MV-4-11 (cell line): ENCODE measurements around the gene CA5B.
"Not testable (repeated sequence)": the region's sequence is repeated elsewhere in the genome, so short reads cannot be mapped to it uniquely, and the experiment has no call there.

Source experiments
- DNase-seq: peaks from one replicate; lab custom pipeline; 2025; lab: John Stamatoyannopoulos, UW

CA5B gene

GRCh38 chrX:15748841-15749240, 10.8 kb downstream of the CA5B start:
- no peak for DNase-seq

DNA sequence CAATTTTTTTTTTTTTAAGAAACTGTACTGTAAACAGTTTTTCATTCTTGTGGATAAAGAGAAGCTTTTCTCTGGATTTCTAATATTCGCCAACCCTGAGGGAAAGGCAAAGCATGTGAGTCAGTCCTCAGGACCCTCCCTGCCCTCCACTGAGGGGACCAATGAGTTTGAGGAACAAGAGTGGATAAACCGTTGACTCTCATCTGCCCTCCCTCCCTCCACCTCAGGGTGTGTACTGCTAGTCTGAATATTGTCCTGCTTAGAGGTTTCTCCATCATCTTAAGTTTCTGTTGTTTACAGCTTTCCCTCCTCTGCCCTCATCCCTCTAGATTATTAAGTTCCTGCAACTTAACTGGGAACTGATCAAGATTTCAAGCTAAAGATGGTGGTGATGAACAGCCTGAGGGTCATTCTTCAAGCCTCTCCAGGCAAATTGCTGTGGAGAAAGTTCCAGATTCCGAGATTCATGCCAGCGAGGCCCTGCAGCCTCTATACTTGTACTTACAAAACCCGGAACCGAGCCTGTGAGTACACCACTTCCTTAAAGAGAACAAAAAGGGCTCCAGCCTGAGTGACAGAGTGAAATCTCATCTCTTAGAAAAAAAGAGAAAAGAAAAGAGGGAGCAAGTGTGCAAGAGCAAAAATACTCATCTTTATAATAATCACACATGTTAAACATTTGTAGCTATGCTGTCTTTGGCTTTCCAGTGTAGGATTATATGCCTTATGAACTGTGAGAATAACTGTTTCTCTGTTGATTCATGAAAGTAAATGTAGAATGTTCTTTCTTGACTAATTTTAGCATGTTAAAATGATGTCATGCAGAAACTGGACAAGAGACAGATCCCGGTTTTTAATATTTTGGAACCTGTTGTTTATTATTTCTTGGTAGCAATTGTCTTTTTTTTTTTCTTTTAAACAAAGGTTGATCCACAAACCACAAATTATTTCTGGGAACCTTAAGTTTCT, 11.9 kb downstream of the CA5B start:
- DNase-seq: peak; percentile 63

- DNase-seq: peak; percentile 0
These were observed 12.6 kb downstream of the CA5B start for GRCh38 chrX:15750611-15751154.

DNA sequence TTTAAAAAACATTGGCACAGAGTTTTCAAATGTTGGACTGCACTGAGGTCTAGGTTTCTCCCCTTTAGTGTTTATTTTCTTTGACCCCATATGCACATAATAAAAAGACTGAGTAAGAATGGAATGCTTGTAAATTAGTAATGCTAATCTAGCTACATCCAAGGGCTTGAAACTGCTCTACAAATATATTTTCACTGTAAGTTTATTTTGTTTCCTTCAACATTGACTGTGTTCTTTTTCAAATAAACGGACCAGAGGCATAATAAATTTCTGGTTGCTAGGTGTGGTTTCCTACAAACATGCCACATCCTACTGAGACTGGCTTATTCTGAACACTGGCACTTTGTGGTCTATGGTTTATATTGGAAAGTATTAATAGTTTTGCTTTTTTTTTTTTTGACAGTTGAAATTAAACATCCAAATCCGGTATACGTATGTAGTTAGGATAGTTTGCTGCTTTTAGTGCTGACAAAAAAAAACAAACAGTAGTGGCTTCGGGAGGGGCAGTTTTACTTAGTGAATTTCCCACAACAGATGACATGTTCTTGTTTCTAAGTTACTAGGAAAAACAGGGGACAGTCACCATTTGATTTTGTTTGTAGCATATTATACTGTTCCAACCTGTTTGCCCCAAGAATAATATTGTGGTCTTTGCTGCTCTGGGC, 13.2 kb downstream of the CA5B start:
- DNase-seq: peak; percentile 55

GRCh38 chrX:15755091-15755490, 17.0 kb downstream of the CA5B start:
- no peak for DNase-seq

DNA sequence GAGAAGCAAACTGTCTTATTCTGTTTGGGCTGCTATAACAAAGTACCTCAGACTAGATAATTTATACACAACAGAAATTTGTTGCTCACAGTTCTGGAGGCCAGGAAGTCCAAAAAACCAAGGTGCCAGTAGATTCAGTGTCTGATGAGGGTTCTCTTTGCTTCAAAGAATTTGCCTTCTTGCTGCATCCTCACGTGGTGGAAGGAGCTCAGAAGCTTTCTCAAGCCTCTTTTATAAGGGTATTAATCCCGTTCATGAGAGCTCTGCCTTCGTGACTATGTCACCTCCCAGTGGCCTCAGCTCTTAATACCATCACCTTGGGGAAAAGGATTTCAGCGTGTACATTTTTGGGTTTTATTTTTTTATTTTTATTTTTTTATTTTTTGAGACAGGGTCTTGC, 20.1 kb downstream of the CA5B start:
- DNase-seq: no peak

DNA sequence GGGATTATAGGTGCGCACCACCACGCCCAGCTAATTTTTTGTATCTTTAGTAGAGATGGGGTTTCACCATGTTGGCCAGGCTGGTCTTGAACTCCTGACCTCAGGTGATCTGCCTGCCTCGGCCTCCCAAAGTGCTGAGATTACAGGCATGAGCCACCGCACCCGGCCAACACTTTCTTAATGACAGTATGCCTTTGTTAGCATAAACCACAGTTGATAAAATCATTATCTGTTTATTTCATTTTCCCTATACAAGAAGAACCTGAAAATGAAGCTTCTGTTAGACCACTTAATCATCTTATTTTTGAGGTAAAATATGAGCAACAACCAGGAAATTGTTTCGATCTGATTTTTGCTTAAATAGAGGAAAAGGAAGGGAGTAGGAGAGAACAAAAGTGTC, 21.8 kb downstream of the CA5B start:
- not testable (repeated sequence) for DNase-seq

GRCh38 chrX:15761564-15762191, 23.6 kb downstream of the CA5B start:
- DNase-seq: peak; percentile 2

DNA sequence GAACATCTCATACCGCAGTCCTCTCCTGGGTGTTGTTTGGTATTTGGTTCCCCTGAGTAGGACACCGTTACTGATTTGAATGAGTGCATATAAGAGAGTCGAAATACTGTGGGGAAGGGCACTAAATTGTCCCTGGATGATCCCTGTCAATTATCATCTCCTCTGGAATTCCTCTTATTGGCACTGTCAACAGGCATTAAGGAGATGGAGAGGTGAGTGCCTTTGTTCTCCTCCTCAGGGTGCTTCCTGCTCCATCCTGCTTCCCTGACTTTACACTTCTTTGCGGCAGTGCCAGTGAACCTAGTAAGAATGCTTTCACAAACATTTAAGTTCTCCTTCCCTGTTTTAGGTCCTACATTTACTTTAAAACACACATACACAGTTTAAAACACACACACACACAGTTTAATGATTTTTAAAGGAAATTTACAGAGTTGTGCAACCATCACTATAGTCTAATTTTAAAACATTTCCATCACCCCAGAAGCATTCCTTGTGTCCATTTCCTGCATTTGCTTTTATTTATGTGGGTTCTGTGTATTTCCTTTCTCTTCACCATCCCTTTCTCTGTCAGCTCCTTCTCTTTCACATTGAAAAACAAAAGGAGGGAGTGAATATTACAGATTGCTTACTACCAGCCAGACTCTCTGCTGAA, 31.4 kb downstream of the CA5B start:
- DNase-seq: no peak

- DNase-seq: peak; percentile 62
These were observed 44.1 kb downstream of the CA5B start for GRCh38 chrX:15781961-15782699.

DNA sequence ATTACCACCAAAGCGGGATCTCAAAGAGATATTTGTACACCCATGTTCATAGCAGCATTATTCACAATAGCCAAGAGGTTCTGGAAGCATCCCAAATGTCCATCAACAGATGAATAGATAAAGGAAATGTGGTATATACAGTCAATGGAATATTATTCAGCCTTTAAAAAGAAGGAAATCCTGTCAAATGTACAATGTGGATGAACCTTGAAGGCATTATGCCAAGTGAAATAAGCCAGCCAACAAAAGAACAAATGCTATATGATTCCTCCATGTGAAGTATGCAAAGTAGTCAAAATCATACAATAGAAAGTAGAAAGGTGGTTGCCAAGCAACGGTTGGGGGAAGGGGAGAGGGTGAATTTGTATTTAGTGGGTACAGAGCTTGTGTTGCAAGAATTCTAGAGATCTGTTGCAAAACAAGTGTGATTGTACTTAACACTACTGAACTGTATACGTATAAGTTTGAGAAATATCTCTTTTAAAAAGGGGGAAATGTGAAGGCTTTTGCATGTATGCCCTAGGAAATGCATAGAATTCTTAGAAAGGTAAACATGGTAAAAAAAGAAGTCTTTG, 47.2 kb downstream of the CA5B start:
- DNase-seq: peak; percentile 69

- DNase-seq: peak; percentile 72
These were observed 48.8 kb downstream of the CA5B start for GRCh38 chrX:15786915-15787314.

GRCh38 chrX:15789979-15790768, 52.1 kb downstream of the CA5B start, which contains the start of gene ZRSR2:
ZRSR2 (plus strand) TSS chrX:15790484; CDS start chrX:15790496, 12 bp downstream.
- peak; percentile 69 for DNase-seq

DNA sequence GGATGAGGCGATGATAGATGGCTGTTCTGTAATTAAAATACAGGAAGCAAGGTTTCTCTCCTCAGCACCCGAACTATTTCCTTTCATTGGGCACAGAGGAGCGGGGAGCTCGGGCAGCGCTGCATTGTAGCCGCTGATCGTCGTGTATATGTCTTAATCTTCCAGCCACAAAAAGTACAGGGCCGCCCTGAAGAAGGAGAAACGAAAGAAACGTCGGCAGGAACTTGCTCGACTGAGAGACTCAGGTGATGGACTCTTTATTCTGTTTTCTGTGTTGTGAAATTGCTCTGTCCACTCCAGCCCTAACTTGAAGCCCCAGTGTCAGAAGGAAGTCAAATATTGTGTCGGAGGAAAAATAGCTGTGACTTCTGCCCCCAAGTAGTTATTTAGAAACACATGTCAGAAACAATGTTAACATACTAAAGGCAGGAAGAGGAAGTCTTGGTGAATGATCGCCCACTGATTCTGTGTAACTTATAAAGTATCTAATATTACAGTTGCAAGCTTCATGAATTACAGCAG, 52.8 kb downstream of the CA5B start:
- DNase-seq: peak; percentile 77

DNA sequence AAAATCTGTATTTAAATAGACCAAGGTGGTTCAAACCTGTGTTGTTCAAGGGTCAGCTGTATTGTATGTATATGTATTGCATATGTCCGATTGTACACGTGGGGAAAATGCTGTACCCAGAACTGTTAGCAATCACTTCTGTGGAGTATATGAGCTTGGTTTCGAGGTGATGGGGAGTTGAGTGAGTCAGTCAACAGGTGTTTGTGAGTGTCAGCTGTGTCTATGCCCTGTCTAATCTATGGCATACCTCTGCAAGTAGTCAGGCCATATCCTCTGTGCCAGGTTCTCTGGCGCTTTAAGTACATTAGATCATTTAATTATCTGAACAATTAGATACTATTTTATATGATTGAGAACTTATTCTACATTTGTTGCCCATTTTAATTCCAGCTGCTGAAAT, 59.6 kb downstream of the CA5B start:
- no peak for DNase-seq

- DNase-seq: peak; percentile 68
These were observed 66.5 kb downstream of the CA5B start for GRCh38 chrX:15804563-15804962.

- DNase-seq: no peak
These were observed 70.2 kb downstream of the CA5B start for GRCh38 chrX:15808254-15808653.

- DNase-seq: peak; percentile 26
These were observed 74.3 kb downstream of the CA5B start for GRCh38 chrX:15812192-15812938.

GRCh38 chrX:15813416-15813815, 75.3 kb downstream of the CA5B start:
- DNase-seq: no peak
